Neural progenitor cell (in vitro differentiated cells): ENCODE measurements around the gene TLR1. TPM values are rescaled to one million over a fixed set of nuclear protein-coding genes. Genes with fewer than 3 reads are reported as not detected.

ENCODE experiments used
- DNase-seq: peaks from one replicate; pipeline ENCODE4 v3.0.0-alpha.2; 2016; ENCODE audit warnings: low spot score
- H2AFZ ChIP-seq: fragments of 200-600 bp; sonication (generic); replicated peaks from 2 replicates; pipeline ENCODE4 v1.6.1; 2016; ENCODE audit warnings: antibody characterized with exemption
- H3F3A ChIP-seq: fragments of 200-600 bp; sonication (generic); 2 replicates; pipeline ENCODE4 v1.6.1; 2016; ENCODE audit warnings: antibody characterized with exemption, low read depth
- H3K27ac ChIP-seq: fragments of 200-600 bp; sonication (generic); 2 replicates; pipeline ENCODE4 v1.5.1; 2016; ENCODE audit warnings: mild to moderate bottlenecking
- H3K27me3 ChIP-seq: fragments of 200-600 bp; sonication (generic); 2 replicates; pipeline ENCODE4 v1.6.1; 2016; ENCODE audit warnings: mild to moderate bottlenecking, moderate library complexity
- H3K36me3 ChIP-seq: fragments of 200-600 bp; sonication (generic); 2 replicates; pipeline ENCODE4 v1.5.1; 2016
- H3K4me1 ChIP-seq: fragments of 200-600 bp; sonication (generic); 2 replicates; pipeline ENCODE4 v1.6.1; 2016; ENCODE audit warnings: mixed run types
- H3K4me2 ChIP-seq: fragments of 200-600 bp; sonication (generic); 2 replicates; pipeline ENCODE4 v1.6.1; 2016
- H3K4me3 ChIP-seq: fragments of 200-600 bp; sonication (generic); 2 replicates; pipeline ENCODE4 v1.5.1; 2016
- H3K79me2 ChIP-seq: fragments of 200-600 bp; sonication (generic); 2 replicates; pipeline ENCODE4 v1.6.1; 2016; ENCODE audit warnings: low read depth
- H3K9ac ChIP-seq: fragments of 200-600 bp; sonication (generic); 2 replicates; pipeline ENCODE4 v1.6.1; 2016
- H3K9me3 ChIP-seq: fragments of 200-600 bp; sonication (generic); 2 replicates; pipeline ENCODE4 v1.5.1; 2016; ENCODE audit warnings: low read depth
- H4K20me1 ChIP-seq: fragments of 200-600 bp; sonication (generic); 2 replicates; pipeline ENCODE4 v1.6.1; 2016; ENCODE audit warnings: low read depth
- H3K27ac Mint-ChIP-seq: 3 replicates; pipeline ENCODE4 v1.8.0; 2021; ENCODE audit warnings: mixed read lengths
- H3K27me3 Mint-ChIP-seq: 2 replicates; pipeline ENCODE4 v1.8.0; 2022; ENCODE audit warnings: low read depth, mild to moderate bottlenecking, inconsistent platforms, moderate library complexity, mixed read lengths; ENCODE audit not compliant: insufficient read depth
- H3K36me3 Mint-ChIP-seq: 3 replicates; pipeline ENCODE4 v1.8.0; 2021; ENCODE audit warnings: mixed read lengths
- H3K4me1 Mint-ChIP-seq: 3 replicates; pipeline ENCODE4 v1.8.0; 2021; ENCODE audit warnings: mixed read lengths
- H3K4me3 Mint-ChIP-seq: 3 replicates; pipeline ENCODE4 v1.8.0; 2021; ENCODE audit warnings: mild to moderate bottlenecking, moderate library complexity, mixed read lengths
- H3K9me3 Mint-ChIP-seq: 3 replicates; pipeline ENCODE4 v1.8.0; 2020; ENCODE audit warnings: mixed read lengths
- CTCF ChIP-seq: fragments of 200-600 bp; sonication (generic); IDR thresholded peaks from 2 replicates; pipeline ENCODE4 v1.5.1; 2017; ENCODE audit warnings: antibody characterized with exemption, mild to moderate bottlenecking
- EZH2 ChIP-seq: fragments of 200-600 bp; sonication (generic); IDR thresholded peaks from 2 replicates; pipeline ENCODE4 v1.6.1; 2017; ENCODE audit warnings: antibody characterized with exemption, mild to moderate bottlenecking, moderate library complexity
- EZH2phosphoT487 ChIP-seq: fragments of 200-600 bp; sonication (generic); IDR thresholded peaks from 2 replicates; pipeline ENCODE4 v1.6.1; 2017; ENCODE audit warnings: antibody characterized with exemption
- total RNA-seq: library from RNA; depleted of rRNA; stranded (reverse); fragments of >200 nt; gene quantifications from 2 replicates; pipeline ENCODE4 v1.2.3, GENCODE V29; 2015; ENCODE audit warnings: low replicate concordance

The TLR1 gene
- total RNA-seq, 1 donor from 2014 or later, result not detected

GRCh38 chr4:38795087-38795486 is 9.5 kb downstream of the TLR1 start:
- H2AFZ ChIP-seq, result no peak overlapping the region

GRCh38 chr4:38794051-38794450 is 10.5 kb downstream of the TLR1 start:
- no peak overlapping the region for H3K27ac Mint-ChIP-seq

More at GRCh38 chr4:38795087-38795486, 9.5 kb downstream of the TLR1 start:
- no peak overlapping the region for H3K27ac ChIP-seq
- H4K20me1 ChIP-seq, result no peaks in the 10 kb centered on the region
- no peak for TF ChIP-seq CTCF
- no peak for TF ChIP-seq EZH2phosphoT487
- TF ChIP-seq EZH2, result no peak
- Mint-ChIP-seq H3K4me1 (no peaks in the 10 kb centered on the region), H3K4me3 (no peak overlapping the region), H3K9me3 (no peaks in the 10 kb centered on the region), H3K27me3 (no peaks in the 10 kb centered on the region), H3K27ac (no peak overlapping the region), H3K36me3 (no peaks in the 10 kb centered on the region)
- DNase-seq, result no peak
- H3K79me2 ChIP-seq, result no peaks in the 10 kb centered on the region
- H3K4me2 ChIP-seq, result no peak overlapping the region
- H3K9me3 ChIP-seq, result no peaks in the 10 kb centered on the region
- no peaks in the 10 kb centered on the region for H3K36me3 ChIP-seq
- H3F3A ChIP-seq, result no peaks in the 10 kb centered on the region
- H3K4me1 ChIP-seq, result no peaks in the 10 kb centered on the region
- H3K27me3 ChIP-seq, result no peaks in the 10 kb centered on the region
- H3K9ac ChIP-seq, result no peak overlapping the region
- no peak overlapping the region for H3K4me3 ChIP-seq

GRCh38 chr4:38791010-38791409 is 13.6 kb downstream of the TLR1 start:
- Histone ChIP-seq H3K4me1 (no peaks in the 10 kb centered on the region), H2AFZ (no peak overlapping the region), H3K36me3 (no peaks in the 10 kb centered on the region), H4K20me1 (no peaks in the 10 kb centered on the region), H3K27me3 (no peaks in the 10 kb centered on the region), H3K4me3 (no peak overlapping the region), H3K9ac (no peak overlapping the region), H3K79me2 (no peaks in the 10 kb centered on the region), H3F3A (no peaks in the 10 kb centered on the region), H3K9me3 (no peaks in the 10 kb centered on the region), H3K27ac (no peak overlapping the region), H3K4me2 (no peak overlapping the region)
- TF ChIP-seq EZH2 (no peak), CTCF (no peak), EZH2phosphoT487 (no peak)
- no peaks in the 10 kb centered on the region for H3K36me3 Mint-ChIP-seq
- no peak for DNase-seq
- H3K27me3 Mint-ChIP-seq, result no peaks in the 10 kb centered on the region
- no peaks in the 10 kb centered on the region for H3K4me1 Mint-ChIP-seq
- no peak overlapping the region for H3K4me3 Mint-ChIP-seq
- H3K27ac Mint-ChIP-seq, result no peak overlapping the region
- H3K9me3 Mint-ChIP-seq, result no peaks in the 10 kb centered on the region

More at GRCh38 chr4:38794051-38794450, 10.5 kb downstream of the TLR1 start:
- DNase-seq, result no peak
- H3K9me3 Mint-ChIP-seq, result no peaks in the 10 kb centered on the region
- H3K4me3 Mint-ChIP-seq, result no peak overlapping the region
- H3K9ac ChIP-seq, result no peak overlapping the region
- TF ChIP-seq CTCF (no peak), EZH2 (no peak), EZH2phosphoT487 (no peak)
- H3K4me1 ChIP-seq, result no peaks in the 10 kb centered on the region
- no peak overlapping the region for H3K4me2 ChIP-seq
- no peaks in the 10 kb centered on the region for H3K36me3 ChIP-seq
- no peaks in the 10 kb centered on the region for H3K4me1 Mint-ChIP-seq
- H4K20me1 ChIP-seq, result no peaks in the 10 kb centered on the region
- H3K79me2 ChIP-seq, result no peaks in the 10 kb centered on the region
- H3K27me3 Mint-ChIP-seq, result no peaks in the 10 kb centered on the region
- no peaks in the 10 kb centered on the region for H3K27me3 ChIP-seq
- no peak overlapping the region for H3K27ac ChIP-seq
- no peaks in the 10 kb centered on the region for H3F3A ChIP-seq
- no peak overlapping the region for H3K4me3 ChIP-seq
- no peak overlapping the region for H2AFZ ChIP-seq
- H3K9me3 ChIP-seq, result no peaks in the 10 kb centered on the region
- no peaks in the 10 kb centered on the region for H3K36me3 Mint-ChIP-seq
